T-helper 1 cell treated with Interleukin-12 subunit alpha and Interleukin-12 subunit beta and Interleukin-4 antibody, amounts not matched to agents 30 ng/mL and 1 ng/mL, for 36 hours (primary cell): ENCODE measurements around the gene DDX28. TPM values are rescaled to one million over a fixed set of nuclear protein-coding genes. Genes with fewer than 3 reads are reported as not detected.

Experiments used
- intact Hi-C: fragments of 100-400 bp; cut with micrococcal nuclease; formaldehyde crosslinking; loops from one replicate; pipeline ENCODE4 v1.15.1; 2024
- total RNA-seq: library from RNA; stranded (reverse); gene quantifications from 2 replicates; pipeline ENCODE4 v1.2.3, GENCODE V29; 2022

DDX28 gene, protein sequence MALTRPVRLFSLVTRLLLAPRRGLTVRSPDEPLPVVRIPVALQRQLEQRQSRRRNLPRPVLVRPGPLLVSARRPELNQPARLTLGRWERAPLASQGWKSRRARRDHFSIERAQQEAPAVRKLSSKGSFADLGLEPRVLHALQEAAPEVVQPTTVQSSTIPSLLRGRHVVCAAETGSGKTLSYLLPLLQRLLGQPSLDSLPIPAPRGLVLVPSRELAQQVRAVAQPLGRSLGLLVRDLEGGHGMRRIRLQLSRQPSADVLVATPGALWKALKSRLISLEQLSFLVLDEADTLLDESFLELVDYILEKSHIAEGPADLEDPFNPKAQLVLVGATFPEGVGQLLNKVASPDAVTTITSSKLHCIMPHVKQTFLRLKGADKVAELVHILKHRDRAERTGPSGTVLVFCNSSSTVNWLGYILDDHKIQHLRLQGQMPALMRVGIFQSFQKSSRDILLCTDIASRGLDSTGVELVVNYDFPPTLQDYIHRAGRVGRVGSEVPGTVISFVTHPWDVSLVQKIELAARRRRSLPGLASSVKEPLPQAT
- 17.9 and 18.0 TPM in 2 replicates for total RNA-seq

DNA sequence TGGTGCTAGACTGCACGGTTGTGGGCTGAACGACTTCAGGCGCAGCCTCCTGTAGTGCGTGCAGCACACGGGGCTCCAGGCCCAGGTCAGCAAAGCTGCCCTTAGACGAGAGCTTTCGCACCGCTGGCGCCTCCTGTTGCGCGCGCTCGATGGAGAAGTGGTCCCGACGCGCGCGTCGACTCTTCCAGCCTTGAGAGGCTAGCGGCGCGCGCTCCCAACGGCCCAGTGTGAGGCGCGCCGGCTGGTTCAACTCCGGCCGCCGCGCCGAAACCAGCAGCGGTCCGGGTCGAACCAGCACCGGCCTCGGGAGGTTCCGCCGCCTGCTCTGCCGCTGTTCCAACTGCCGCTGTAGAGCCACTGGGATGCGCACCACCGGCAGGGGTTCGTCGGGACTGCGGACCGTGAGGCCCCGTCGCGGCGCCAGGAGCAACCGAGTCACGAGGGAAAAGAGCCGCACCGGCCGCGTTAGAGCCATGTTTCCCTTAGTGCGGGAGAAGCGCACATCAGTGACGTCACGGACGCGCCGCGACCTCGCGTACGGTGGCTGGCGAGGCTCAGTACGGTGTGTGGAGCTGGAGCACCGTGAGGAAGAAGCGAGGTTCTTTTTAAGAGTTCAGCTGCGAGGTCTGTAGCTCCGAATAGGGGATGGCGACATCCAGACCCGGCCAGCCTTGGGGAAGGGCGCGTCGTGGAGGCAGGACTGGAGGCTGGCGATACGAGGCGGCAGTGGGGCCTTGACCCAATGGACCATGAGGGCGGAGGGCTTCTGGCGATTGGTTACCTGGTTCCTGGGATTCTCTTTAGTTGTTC is at the start of gene DDX28, which contains the start of gene DUS2:
Gene DDX28, minus strand, starts transcription at position 505 of the 810 bp plus-strand sequence. Its CDS starts 30 bp downstream, at position 475.
Gene DUS2, plus strand, starts transcription at position 557 of the 810 bp plus-strand sequence. CDS start 14,740 bp downstream, outside the sequence.
- intact Hi-C loops = loop anchor here (1.0 to 5.0 kb wide), 8 partner anchors 18 to 216 kb away; partner anchors contain the start of genes NFATC3, PSKH1, RANBP10 and TSNAXIP1

DNA sequence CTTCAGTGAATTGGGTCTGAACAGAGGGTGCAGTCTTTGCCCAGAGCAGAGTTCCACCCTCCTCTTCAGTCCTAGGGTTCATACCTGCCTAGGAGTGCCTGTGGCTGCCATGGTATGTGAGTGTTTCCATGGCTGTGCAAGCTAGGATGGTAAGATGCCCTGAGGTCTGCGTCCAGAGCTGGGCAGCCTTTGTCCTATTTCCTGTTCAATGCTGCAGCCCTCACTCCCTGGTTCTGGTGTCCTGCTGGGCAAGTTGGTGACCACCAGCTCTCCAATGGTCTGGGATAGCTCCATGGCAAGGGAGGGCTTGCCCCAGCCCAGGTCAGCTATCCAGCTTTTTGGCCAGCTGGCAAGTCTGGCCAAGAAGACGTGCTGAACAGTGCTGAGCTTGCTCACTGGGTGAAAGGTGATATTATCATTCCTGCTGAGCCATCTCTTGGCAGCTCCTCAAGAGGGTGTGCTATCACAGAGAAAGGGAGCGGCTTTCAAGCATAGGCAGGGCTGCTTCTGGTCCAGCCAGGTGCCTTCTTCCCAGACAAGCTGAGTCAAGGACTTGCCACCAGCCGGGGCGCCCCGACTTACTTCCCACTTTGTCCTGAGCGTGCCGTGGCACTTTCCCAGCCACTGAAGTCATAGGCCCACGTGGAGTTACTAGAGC is 49.1 kb upstream of the DDX28 start:
- intact Hi-C loops = no loop called here

DNA sequence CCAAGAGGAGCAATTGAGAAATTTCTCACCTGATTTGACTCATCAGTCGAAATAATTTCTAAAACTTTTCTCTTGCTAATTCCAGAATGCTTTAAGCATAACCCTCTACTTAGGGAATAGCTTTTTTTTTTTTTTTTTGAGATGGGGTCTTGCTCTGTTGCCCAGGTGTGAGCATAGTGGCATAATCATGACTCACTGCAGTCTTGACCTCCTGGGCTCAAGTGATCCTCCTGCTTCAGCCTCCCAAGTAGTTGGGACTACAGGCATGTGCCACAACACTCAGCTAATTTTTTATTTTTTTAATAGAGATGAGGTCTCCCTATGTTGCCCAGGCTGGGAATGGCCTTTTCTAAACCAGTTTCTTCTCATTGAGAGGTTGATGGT is 48.5 kb upstream of the DDX28 start:
- intact Hi-C loops = loop anchor here (1.0 to 2.0 kb wide), 2 partner anchors 8 to 45 kb away; no protein-coding TSS in a partner anchor

DNA sequence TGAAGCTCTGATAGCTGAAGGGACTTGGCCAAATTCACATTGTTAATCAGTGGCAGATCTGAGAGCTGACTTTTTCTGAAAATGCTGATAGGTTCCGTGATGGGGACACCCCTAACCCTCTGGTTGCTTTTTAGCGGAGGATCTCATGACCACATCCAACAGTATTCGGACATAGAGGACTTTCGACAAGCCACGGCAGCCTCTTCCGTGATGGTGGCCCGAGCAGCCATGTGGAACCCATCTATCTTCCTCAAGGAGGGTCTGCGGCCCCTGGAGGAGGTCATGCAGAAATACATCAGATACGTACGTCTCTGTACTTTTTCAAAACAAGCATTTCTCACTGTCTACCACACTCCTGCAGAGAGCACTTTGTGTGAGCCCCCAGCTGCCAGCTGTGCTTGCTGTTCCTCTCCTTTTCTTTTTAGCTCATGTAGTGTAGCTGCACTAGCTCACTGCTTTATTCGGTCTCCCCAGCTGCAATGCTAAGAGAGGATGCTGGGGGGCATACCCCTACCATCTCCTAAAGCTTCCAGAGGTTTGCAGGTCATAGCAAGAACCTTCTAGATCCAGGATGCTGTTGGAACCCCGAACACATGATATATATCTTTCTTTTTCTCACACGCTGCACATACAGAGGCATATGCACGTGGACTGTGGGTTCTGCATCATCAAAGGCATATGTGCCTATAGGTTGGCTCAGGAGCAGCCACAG is 47.9 kb upstream of the DDX28 start:
- intact Hi-C loops = loop anchor here (1.0 to 2.0 kb wide), 4 partner anchors 8 to 46 kb away; no protein-coding TSS in a partner anchor

DNA sequence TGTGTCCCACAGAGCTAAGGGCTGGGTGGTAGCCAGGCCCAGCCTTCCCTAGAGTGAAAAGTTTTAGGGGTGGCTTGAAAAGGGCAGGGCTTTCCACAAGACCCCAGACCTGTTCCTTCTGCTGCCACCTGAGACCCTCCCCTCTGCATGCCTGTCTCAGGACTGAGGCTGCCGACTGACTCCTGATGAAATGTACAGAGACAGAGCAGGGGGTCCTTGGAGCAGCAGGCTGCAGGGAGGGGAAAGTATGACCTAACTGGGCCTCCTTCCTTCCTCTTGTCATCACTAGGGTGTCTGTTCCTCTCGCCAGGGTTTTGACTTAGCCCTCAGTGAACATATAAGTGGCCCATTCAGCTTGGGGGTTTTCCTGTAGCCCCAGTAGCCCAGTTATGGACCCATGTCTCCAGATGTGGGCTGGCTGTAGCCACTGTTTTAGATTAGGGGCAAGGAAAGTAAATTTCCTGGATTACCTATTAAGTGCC is 47.3 kb upstream of the DDX28 start:
- intact Hi-C loops = loop anchor here (1.0 to 2.0 kb wide), 3 partner anchors 8 to 47 kb away; no protein-coding TSS in a partner anchor

DNA sequence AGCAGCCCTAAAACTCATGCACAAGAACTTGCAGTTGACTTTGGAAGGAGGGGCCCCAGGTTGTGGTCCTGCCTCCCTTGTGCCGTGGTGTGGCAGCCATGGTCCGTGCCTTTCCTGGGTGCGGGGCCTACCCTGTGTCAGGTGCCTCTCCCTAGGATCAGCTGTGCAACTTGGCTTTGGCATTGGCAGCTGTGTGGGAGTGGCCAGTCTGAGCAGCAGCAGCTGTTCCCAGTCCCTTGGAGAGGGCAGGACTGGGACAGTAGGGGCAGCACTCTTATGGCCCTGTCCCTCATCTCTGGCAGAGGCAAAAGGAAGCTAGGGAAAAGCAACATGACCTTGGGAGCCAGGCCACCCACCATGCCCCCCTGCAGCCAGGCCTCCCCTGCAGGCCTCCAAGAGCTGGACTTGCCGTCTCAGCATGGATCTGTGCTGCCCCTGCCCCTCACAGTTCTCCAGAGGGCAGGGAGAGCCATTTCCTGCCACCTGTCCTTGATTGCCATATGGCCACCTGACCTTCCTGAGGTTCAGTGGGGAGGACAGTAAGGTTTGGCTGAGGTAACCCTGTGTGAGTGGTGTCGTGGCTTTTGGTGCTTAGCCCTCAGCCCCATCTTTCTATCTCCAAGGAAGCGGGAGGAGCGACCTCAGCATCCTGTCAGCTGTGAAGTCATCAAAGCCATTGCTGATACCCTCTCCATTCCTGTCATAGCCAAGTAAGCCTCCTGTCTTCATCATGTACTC is 46.6 kb upstream of the DDX28 start:
- intact Hi-C loops = loop anchor here (1.0 to 5.0 kb wide), 4 partner anchors 7 to 367 kb away; no protein-coding TSS in a partner anchor

DNA sequence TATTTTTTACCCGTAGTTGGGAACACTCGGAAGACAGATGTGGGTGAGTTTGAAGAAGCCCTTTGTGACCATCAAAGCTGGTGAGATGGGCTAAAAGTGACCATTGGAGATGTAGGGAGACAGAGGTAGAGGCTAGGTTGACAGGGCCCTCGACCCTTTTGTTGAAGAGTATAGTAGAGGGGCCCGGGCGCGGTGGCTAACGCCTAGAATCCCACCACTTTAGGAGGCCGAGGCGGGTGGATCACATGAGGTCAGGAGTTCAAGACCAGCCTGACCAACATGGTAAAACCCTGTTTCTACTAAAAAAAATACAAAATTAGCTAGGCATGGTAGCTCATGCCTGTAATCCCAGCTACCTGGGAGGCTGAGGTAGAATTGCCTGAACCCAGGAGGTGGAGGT is 45.9 kb upstream of the DDX28 start:
- intact Hi-C loops = loop anchor here (5.0 kb wide), 1 partner anchor 367 kb away; no protein-coding TSS in a partner anchor

DNA sequence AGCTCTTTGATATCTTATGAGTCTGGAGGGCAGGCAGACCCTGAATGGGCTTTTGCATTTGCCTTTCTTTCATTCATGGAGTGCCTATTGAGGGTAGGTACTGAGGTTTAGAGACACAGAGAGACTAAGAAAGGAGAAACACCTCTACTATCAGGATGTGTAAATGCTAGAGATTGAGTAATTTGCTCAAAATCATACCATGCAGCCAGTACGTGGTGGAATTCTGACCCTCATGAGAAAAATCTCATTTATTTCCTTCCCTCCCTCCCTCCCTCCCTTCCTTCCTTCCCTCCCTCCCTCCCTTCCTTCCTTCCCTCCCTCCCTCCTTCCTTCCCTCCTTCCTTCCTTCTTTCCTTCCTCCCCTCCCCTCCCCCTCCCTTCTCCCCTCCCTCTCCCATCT is 43.7 kb upstream of the DDX28 start:
- intact Hi-C loops = loop anchor here (5.0 kb wide), 1 partner anchor 364 kb away; no protein-coding TSS in a partner anchor

DNA sequence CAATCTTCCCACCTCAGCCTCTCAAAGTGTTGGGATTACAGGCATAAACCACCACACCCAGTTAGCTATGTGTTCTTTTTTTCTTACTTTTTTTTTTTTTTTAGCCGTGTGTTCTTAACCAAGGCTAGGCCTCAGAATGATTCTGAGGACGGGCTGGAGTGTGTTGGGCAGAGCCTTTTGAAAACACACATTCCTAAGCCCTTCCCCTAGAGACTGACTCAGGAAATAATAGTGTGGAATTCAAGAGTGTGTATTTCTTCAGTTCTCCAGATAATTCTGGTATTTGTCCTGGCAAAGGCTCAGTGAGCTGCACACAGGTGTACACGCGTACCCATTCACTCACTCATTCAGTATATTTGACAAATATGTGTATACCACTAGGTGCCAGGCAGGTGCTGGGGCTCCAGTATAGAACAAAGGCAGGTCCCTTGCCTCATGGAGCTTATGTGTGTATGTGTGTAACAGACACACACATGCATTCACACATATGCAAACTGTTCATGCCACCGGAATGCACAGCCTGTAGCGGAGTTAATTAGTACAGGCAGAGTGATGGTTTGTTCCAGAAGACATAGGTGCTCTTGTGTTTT is 42.8 kb upstream of the DDX28 start:
- intact Hi-C loops = loop anchor here (2.0 to 5.0 kb wide), 2 partner anchors 43 to 364 kb away; partner anchors contain the start of genes DDX28 and DUS2

DNA sequence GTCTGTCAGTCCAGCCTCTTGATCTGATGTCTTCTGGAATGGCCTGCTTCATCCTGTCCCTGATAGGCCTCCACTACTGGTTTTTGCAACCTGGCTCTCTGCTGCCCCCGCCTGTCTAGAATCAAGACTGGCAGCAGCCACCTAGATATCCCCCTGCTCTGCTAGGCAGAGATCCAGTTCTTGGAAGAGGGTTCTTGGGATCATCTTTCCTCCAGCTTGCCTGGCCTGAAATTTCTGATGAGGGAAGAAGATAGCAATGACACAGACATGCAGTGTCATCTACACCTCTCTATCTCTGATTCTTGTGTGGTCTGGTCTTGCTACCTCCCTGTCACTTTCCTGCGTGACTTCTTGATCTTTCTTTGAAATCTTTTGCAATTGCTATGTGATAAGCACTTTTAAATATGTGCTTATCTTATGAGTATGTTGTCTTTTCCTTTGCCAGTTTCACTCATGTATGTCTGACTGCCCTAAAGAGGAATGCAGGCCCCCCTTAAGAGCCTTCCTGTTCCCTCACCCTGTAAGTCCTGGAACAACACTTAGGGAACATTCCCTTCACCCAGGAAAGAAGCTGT is 41.8 kb upstream of the DDX28 start:
- intact Hi-C loops = loop anchor here (1.0 to 5.0 kb wide), 9 partner anchors 25 to 363 kb away; partner anchors contain the start of genes DDX28, DUS2, EDC4 and PSMB10

DNA sequence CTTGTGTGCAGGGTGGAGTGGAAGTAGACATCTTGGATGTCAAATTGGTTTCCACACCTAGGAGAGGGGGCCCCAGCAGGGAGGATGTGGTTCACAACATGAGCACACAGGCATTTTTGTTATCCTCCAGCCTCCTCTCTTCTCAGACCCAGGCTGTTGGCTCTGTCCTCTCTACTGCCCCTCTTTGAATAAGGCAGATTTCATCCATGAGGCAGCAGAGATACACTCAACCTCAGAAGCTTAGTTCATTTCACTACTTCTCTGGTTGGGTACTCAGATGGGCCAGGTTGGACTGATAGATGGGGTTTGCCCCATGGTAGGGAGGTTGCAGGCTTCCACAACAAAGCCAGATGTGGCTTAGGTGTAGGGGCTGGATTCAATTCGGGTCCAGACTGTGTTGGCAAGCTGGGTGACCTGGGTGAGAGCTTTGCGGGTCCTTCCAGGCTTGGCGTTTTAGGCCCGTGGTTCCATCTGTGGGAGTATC is 39.9 kb upstream of the DDX28 start:
- intact Hi-C loops = loop anchor here (1.0 to 5.0 kb wide), 3 partner anchors 7 to 191 kb away; partner anchors contain the start of genes EDC4 and NFATC3

DNA sequence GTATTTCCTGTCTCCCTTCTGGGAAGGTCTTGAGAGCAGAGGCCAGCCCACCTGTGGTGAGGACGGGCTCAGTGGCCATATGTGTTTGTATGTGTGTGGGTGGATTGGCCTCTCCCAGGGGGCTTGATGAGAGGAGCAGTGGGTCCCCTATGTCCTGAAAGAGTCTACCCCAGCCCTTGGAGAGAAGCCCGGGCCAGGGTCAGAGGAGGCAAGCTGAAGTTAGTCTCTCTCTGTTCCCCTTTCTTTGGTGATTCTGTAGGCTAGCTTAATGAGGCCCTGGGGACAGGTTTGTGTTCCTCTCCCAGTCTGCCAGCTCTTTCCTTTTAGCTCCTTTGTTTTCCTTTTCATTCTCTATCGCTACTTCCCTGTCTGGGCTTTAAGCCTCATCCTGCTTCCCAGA is 38.4 kb upstream of the DDX28 start:
- intact Hi-C loops = loop anchor here (5.0 kb wide), 1 partner anchor 189 kb away; the partner anchor contains the start of gene EDC4

DNA sequence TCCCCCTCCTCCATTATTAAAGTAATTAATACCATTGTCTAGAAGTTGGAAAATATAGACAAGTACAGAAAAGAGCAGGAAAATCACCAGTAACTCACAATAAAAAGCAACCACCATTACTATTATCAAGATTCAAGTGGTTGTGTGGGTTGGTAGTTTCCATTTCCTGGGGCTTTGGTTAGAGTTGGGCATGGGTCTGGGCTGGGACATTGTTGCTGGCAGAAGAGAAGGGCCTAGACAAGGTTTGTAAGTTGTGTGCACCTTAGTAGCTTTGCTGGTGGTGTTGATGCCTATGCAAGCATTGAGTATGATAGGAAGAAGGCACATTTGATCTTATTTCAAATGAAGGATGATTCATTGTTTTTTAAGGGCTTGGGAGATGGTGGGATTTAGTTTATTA is 36.8 kb upstream of the DDX28 start:
- intact Hi-C loops = loop anchor here (5.0 kb wide), 1 partner anchor 188 kb away; the partner anchor contains the start of gene EDC4

DNA sequence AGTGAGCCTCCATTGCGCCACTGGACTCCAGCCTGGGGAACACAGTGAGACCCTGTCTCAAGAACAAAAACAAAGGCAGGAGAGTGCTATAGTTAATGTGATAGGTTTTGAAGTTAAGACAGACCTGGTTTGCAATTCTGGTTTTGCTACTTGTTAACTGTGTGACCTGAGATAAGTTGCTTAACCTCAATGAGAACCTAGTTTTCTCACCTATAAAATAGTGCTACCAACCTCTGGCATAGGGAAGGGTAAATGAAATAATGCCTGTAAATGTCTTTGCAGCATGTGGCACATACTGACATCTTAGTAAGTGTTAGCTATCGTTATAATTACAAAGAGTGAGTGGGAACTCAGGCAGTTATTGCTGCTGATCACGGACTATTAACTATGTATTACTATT is 32.4 kb upstream of the DDX28 start:
- intact Hi-C loops = no loop called here

DNA sequence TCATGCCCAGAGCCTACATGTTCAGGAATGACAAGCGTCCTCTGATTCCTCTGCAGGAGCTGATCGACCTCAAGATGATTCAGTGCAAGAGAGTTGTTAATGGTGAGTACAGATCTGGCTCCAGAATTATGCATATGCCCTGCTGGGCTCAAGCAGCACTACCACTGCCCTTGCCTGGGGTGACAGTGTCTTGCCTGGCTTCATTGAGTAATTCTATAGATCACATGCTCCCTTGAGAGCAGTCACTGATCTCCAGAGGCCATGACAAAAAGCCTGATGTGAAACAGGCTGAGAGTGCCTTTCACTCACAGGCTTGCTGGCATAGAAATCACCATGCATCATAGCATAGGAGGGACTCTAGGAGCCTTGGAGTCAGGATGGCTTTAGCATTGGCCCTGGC is 26.4 kb upstream of the DDX28 start:
- intact Hi-C loops = no loop called here

DNA sequence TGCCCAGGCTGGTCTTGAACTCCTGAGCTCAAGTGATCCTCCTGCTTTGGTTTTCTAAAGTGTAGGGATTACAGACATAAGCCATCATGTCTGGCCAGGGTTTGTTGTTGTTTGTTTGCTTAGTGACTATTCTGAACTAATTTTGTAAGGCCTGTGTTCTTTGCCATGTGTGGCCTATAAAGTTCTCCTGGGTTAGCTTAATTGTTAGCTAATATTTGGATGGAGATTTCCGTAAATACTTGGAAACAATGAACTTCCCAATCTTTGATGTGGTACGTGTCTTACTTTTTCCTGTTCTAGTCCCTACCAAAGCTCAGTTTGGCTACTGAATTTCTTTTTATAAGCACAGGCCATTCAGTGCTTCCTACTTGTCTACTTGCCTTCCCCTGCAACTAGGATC is 25.0 kb upstream of the DDX28 start:
- intact Hi-C loops = no loop called here

DNA sequence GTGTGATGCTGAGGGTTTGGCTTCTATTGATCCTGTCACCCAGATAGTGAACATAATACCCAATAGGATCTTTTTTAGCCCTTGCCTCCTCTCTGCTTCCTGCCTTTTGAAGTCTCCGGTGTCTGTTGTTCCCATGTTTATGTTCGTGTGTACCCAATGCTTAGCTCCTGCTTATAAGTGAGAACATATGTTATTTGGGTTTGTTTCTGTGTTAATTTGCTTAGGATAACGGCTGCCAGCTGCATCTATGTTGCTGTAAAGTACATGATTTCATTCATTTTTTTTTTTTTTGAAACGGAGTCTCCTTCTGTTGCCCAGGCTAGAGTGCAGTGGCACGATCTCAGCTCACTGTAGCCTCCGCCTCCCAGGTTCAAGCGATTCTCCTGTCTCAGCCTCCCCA is 23.1 kb upstream of the DDX28 start:
- intact Hi-C loops = no loop called here

DNA sequence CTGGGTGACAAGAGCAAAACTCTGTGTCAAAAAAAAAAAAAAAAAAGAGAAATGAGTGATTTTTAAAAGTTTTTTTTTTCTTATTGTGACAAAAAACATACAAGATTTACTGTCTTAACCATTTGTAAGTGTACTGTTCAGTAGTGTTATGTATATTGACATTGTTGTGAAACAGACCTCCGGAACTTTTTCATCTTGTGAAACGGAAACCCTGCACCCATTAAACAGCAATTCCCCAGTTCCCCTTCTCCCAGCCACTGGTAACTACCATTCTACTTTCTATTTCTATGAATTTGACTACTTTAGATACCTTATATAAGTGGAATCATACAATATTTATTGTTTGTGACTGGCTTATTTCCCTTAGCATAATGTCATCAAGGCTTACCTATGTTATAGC is 18.8 kb upstream of the DDX28 start:
- intact Hi-C loops = loop anchor here (2.0 kb wide), 1 partner anchor 19 kb away; the partner anchor contains the start of genes DDX28 and DUS2
